Stomach (tissue), 9 donors: ENCODE data around the gene URB1. TPM values are rescaled to one million over a fixed set of nuclear protein-coding genes. Genes with fewer than 3 reads are reported as not detected.
"Not testable (repeated sequence)": the region's sequence is repeated elsewhere in the genome, so short reads cannot be mapped to it uniquely, and the experiment has no call there.

Source experiments
- DNase-seq, 2 donors: peaks; one replicate each; pipeline versions ENCODE4 v3.0.0 to v3.0.0-alpha.2; 2013 to 2019
- H3K27ac ChIP-seq, 5 donors: fragments of 200-600 bp in 4 of 5; sonication (generic) in 4 of 5; one replicate each; pipeline ENCODE4 v1.5.1; 2013 to 2019; ENCODE audit warnings: mild to moderate bottlenecking in 1 of 5, moderate library complexity in 1 of 5
- H3K27me3 ChIP-seq, 3 donors: fragments of 200-600 bp; sonication (generic); one replicate each; pipeline ENCODE4 v1.5.1; 2017 to 2019; ENCODE audit warnings: mixed run types in 1 of 3
- H3K36me3 ChIP-seq, 4 donors: fragments of 200-600 bp; sonication (generic); 1 replicate in 3 of 4; 2 replicates in 1 of 4; pipeline ENCODE4 v1.5.1; 2016 to 2019
- H3K4me1 ChIP-seq, 4 donors: fragments of 200-600 bp; sonication (generic); one replicate each; pipeline ENCODE4 v1.5.1; 2016 to 2019
- H3K4me3 ChIP-seq, 4 donors: fragments of 200-600 bp; sonication (generic) in 3 of 4; one replicate each; pipeline ENCODE4 v1.5.1; 2016 to 2019; ENCODE audit warnings: mild to moderate bottlenecking in 1 of 4
- H3K9me3 ChIP-seq, 4 donors: fragments of 200-600 bp; sonication (generic); one replicate each; pipeline ENCODE4 v1.5.1; 2016 to 2019
- CTCF ChIP-seq, 7 experiments: fragments of 450-650 bp in 4 of 7; fragments of 200-600 bp in 3 of 7; sonication (generic) in 3 of 7; IDR thresholded peaks; one replicate each; pipeline ENCODE4 v1.5.1; 2016 to 2019; ENCODE audit warnings: antibody characterized with exemption in 7 of 7, control low read depth in 2 of 7, mild to moderate bottlenecking in 1 of 7
- EP300 ChIP-seq: sonication (generic); formaldehyde crosslinking; IDR thresholded peaks from one replicate; pipeline ENCODE4 v1.6.1; 2017; ENCODE audit warnings: antibody characterized with exemption
- POLR2A ChIP-seq, 4 donors: fragments of 450-650 bp; IDR thresholded peaks; one replicate each; pipeline ENCODE4 v1.6.1; 2016; ENCODE audit warnings: antibody characterized with exemption in 4 of 4, control low read depth in 2 of 4, mild to moderate bottlenecking in 1 of 4, moderate library complexity in 1 of 4
- POLR2AphosphoS5 ChIP-seq, 3 donors: sonication (generic); formaldehyde crosslinking; IDR thresholded peaks; one replicate each; pipeline ENCODE4 v1.6.1; 2016; ENCODE audit warnings: antibody characterized with exemption in 3 of 3
- WGBS, 5 donors: extraction: QIAGEN DNeasy Blood & Tissue Kit in 3 of 5; methylation state at CpG; one replicate each; pipeline versions ENCODE4 v1.1.5 to v1.1.7; 2013 to 2018; 5-methylcytosine and 5-hydroxymethylcytosine counted together
- intact Hi-C: fragments of 100-400 bp; cut with DNase I; formaldehyde crosslinking; loops from one replicate; pipeline ENCODE4 v1.15.1; 2023; ENCODE audit warnings: low total_unique reads
- polyA plus RNA-seq, 3 donors: library from polyadenylated mRNA; stranded (reverse); fragments of 200-250 nt; gene quantifications; one replicate each; pipeline ENCODE4 v1.2.3, GENCODE V29; 2013
- total RNA-seq, 5 donors: library from RNA; depleted of rRNA; stranded (reverse); fragments of >200 nt; gene quantifications; one replicate each; pipeline versions ENCODE4 v1.1.0 to v1.2.3, GENCODE V29; 2014 to 2016
- donor health status: healthy with polysubstance abuse.
- donor health status: Bipolar disorder and iron deficiency.
- donor health status: healthy.

Gene URB1
- total and polyA plus RNA-seq, 8 donors, result 1.2 to 16.3 (median 10.2) TPM

DNA sequence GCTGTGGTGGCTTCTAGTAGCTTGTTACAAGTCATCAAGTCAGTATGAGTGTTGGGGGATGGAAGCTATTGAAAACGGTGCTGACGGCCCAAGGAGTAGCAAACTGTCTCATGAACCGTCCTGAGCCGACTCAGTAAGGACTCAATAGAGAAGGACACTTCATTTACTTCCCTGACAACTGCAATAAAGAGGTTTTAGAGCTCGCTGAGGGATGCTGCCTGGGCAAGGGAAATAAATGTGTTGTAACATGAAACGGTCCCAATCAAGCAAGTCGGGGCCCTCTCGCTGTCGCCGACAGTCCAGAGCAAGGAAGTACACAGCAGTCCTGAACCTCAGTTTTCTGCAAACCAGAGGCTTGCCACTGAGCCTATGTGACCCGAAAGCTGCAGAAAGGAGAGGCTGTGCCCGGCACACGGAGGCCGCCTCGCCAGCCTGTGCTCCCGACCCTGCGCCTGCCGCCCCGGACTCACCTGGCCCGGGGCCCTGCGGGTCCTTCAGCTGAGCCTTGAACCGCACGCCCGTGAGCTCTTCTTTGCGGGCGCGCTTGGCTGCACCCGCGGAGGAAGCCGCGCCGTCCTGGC, 423 bp downstream of the URB1 start:
- H3K27ac ChIP-seq, result peak overlapping the region in 4 of 5 donors; percentile 88 to 94 (median 90)
- H3K9me3 ChIP-seq, result no peaks in the 10 kb centered on the region
- H3K27me3 ChIP-seq, result peaks cover 0 to 6% (median 0%) of the 10 kb centered on the region in 3 donors
- TF ChIP-seq CTCF (IDR thresholded peaks at IDR 0.05) (no peak), EP300 (no peak), POLR2AphosphoS5 (IDR thresholded peaks at IDR 0.05) (no peak), POLR2A (IDR thresholded peaks at IDR 0.05) (no peak)
- H3K4me3 ChIP-seq, result peak overlapping the region; percentile 98 to 100 (median 100)
- peaks cover 15 to 35% (median 25%) of the 10 kb centered on the region in 4 donors for H3K4me1 ChIP-seq
- intact Hi-C loops, result loop anchor here (10.0 kb wide), 1 partner anchor 212 kb away; no protein-coding TSS in a partner anchor
- H3K36me3 ChIP-seq, result peaks cover 0 to 14% (median 0%) of the 10 kb centered on the region in 4 donors
- 0 to 1% (median 0%) methylated on average over 18 to 32 of the region's 32 CpGs for WGBS, 5 donors
- DNase-seq, result no peak

GRCh38 chr21:32391755-32392154, 1.1 kb downstream of the URB1 start:
- H3K27me3 ChIP-seq, result peaks cover 0 to 6% (median 0%) of the 10 kb centered on the region in 3 donors
- peak overlapping the region in 1 of 5 donors; percentile 94 for H3K27ac ChIP-seq
- TF ChIP-seq POLR2AphosphoS5 (IDR thresholded peaks at IDR 0.05) (no peak), EP300 (no peak), POLR2A (IDR thresholded peaks at IDR 0.05) (no peak), CTCF (IDR thresholded peaks at IDR 0.05) (no peak)
- 61 to 73% (median 66%) methylated on average over 4 of the region's 4 CpGs for WGBS, 5 donors
- intact Hi-C loops, result loop anchor here (10.0 kb wide), 1 partner anchor 213 kb away; no protein-coding TSS in a partner anchor
- no peaks in the 10 kb centered on the region for H3K9me3 ChIP-seq
- peak overlapping the region; percentile 98 to 100 (median 100) for H3K4me3 ChIP-seq
- no peak for DNase-seq
- peaks cover 15 to 40% (median 28%) of the 10 kb centered on the region in 4 donors for H3K4me1 ChIP-seq
- peaks cover 0 to 14% (median 0%) of the 10 kb centered on the region in 4 donors for H3K36me3 ChIP-seq

DNA sequence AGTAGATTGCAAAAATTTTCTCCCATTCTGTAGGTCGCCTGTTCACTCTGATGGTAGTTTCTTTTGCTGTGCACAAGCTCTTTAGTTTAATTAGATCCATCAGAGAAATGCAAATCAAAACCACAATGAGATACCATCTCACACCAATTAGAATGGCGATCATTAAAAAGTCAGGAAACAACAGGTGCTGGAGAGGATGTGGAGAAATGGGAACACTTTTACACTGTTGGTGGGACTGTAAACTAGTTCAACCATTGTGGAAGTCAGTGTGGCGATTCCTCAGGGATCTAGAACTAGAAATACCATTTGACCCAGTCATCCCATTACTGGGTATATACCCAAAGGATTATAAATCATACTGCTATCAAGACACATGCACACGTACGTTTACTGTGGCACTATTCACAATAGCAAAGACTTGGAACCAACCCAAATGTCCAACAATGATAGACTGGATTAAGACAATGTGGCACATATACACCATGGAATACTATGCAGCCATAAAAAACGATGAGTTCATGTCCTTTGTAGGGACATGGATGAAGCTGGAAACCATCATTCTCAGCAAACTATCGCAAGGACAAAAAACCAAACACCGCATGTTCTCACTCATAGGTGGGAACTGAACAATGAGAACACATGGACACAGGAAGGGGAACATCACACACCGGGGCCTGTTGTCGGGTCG, 2.1 kb downstream of the URB1 start:
- Histone ChIP-seq H3K4me1 (peaks cover 15 to 47% (median 36%) of the 10 kb centered on the region in 4 donors), H3K36me3 (peaks cover 0 to 14% (median under 1%) of the 10 kb centered on the region in 4 donors)
- H3K27ac ChIP-seq, DNase-seq, H3K4me3 ChIP-seq, H3K9me3 ChIP-seq, H3K27me3 ChIP-seq: not testable (repeated sequence)
- intact Hi-C loops, result loop anchor here (10.0 kb wide), 1 partner anchor 214 kb away; no protein-coding TSS in a partner anchor
- WGBS, 5 donors, result 86 to 93% (median 88%) methylated on average over 8 to 10 of the region's 11 CpGs

DNA sequence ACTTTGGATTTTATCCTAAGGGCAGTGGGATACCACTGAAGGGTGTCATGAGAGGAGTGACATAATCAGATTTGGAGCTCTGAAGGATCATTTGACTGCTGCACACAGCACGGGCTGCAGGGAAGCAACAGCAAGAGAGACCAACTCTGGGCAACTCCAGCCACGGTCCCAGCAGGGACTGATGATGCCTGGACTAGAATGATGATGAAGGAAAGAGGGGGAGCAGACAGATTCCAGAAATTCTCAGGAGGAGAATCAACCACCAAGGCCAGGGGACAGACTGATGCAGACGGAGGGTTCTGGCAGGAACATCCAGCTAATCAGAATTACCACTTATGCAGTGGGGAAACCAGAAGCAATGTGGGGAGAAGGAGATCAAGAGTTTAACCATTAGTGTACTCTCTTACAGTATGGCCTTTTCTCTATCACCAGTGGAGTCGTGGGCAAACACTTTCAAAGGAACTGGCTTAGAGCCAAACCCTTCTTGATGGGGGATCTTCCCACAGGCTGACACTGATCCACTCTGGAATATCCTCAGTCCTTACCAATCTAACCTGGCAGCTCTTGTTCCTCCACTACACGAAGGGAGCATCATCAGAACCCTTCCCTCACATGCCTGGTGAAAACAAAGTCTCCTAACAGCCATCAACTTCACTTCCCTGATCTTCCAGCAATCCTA, 3.3 kb downstream of the URB1 start:
- WGBS, 5 donors, result 68 to 75% (median 72%) methylated on average over 5 of the region's 5 CpGs
- Histone ChIP-seq H3K4me3 (no peak overlapping the region), H3K36me3 (peaks cover 0 to 24% (median 11%) of the 10 kb centered on the region in 4 donors), H3K9me3 (no peaks in the 10 kb centered on the region), H3K27ac (no peak overlapping the region), H3K27me3 (no peaks in the 10 kb centered on the region), H3K4me1 (peaks cover 15 to 47% (median 36%) of the 10 kb centered on the region in 4 donors)
- intact Hi-C loops, result loop anchor here (10.0 kb wide), 1 partner anchor 215 kb away; no protein-coding TSS in a partner anchor
- DNase-seq, result no peak
- no peak for TF ChIP-seq POLR2AphosphoS5 (IDR thresholded peaks at IDR 0.05)
- no peak for TF ChIP-seq EP300
- no peak for TF ChIP-seq POLR2A (IDR thresholded peaks at IDR 0.05)
- no peak for TF ChIP-seq CTCF (IDR thresholded peaks at IDR 0.05)
